Smooth muscle cell (in vitro differentiated cells): ENCODE measurements around the gene LMF1. TPM values are rescaled to one million over a fixed set of nuclear protein-coding genes. Genes with fewer than 3 reads are reported as not detected.
"Not testable (repeated sequence)": the region's sequence is repeated elsewhere in the genome, so short reads cannot be mapped to it uniquely, and the experiment has no call there.

ENCODE experiments used
- DNase-seq: peaks from one replicate; lab custom pipeline; 2025; ENCODE audit not compliant: unreplicated experiment; lab: John Stamatoyannopoulos, UW
- H2AFZ ChIP-seq: fragments of 200-600 bp; sonication (generic); 2 replicates; pipeline ENCODE4 v1.6.0; 2016; ENCODE audit warnings: antibody characterized with exemption, low read depth, mild to moderate bottlenecking
- H3F3A ChIP-seq: fragments of 200-600 bp; sonication (generic); 2 replicates; pipeline ENCODE4 v1.6.0; 2017; ENCODE audit warnings: antibody characterized with exemption, low read depth
- H3K27ac ChIP-seq: fragments of 200-600 bp; sonication (generic); 2 replicates; pipeline ENCODE4 v1.5.1; 2016; ENCODE audit warnings: low read depth, mild to moderate bottlenecking
- H3K27me3 ChIP-seq: fragments of 200-600 bp; sonication (generic); 2 replicates; pipeline ENCODE4 v1.6.1; 2016; ENCODE audit warnings: low read depth, mild to moderate bottlenecking
- H3K36me3 ChIP-seq: fragments of 200-600 bp; sonication (generic); 2 replicates; pipeline ENCODE4 v1.5.1; 2016; ENCODE audit warnings: low read depth
- H3K4me1 ChIP-seq: fragments of 200-600 bp; sonication (generic); 2 replicates; pipeline ENCODE4 v1.5.1; 2016; ENCODE audit warnings: low read depth
- H3K4me2 ChIP-seq: fragments of 200-600 bp; sonication (generic); 2 replicates; pipeline ENCODE4 v1.6.0; 2016; ENCODE audit warnings: mild to moderate bottlenecking
- H3K4me3 ChIP-seq: fragments of 200-600 bp; sonication (generic); 2 replicates; pipeline ENCODE4 v1.5.1; 2016; ENCODE audit warnings: mild to moderate bottlenecking
- H3K79me2 ChIP-seq: fragments of 200-600 bp; sonication (generic); 2 replicates; pipeline ENCODE4 v1.6.0; 2016; ENCODE audit warnings: low read depth, mild to moderate bottlenecking
- H3K9ac ChIP-seq: fragments of 200-600 bp; sonication (generic); 2 replicates; pipeline ENCODE4 v1.6.0; 2016; ENCODE audit warnings: low read depth
- H3K9me3 ChIP-seq: fragments of 200-600 bp; sonication (generic); replicated peaks from 2 replicates; pipeline ENCODE4 v1.5.1; 2016; ENCODE audit warnings: low read depth
- H4K20me1 ChIP-seq: fragments of 200-600 bp; sonication (generic); 2 replicates; pipeline ENCODE4 v1.6.0; 2016; ENCODE audit warnings: low read depth
- WGBS: methylation state at CpG from one replicate; pipeline ENCODE4 v1.1.7; 2016; ENCODE audit warnings: low lambda C conversion rate; 5-methylcytosine and 5-hydroxymethylcytosine counted together
- polyA plus RNA-seq: library from polyadenylated mRNA; unstranded; fragments of >200 nt; fragmentation: Nextera tagmentation; extraction: Ambion mirVana; gene quantifications from 2 replicates; pipeline ENCODE4 v1.2.1, GENCODE V29; 2016
- total RNA-seq: library from RNA; depleted of rRNA; stranded (reverse); fragments of >200 nt; gene quantifications from 2 replicates; pipeline ENCODE4 v1.2.3, GENCODE V29; 2014
- TF ChIP-seq, protein P1 (sequence below): fragments of 200-600 bp; sonication (generic); IDR thresholded peaks from 2 replicates; pipeline ENCODE4 v1.5.1; 2017; ENCODE audit warnings: borderline replicate concordance, mild to moderate bottlenecking, antibody characterized with exemption; ENCODE audit not compliant: insufficient read depth, poor library complexity, severe bottlenecking

Gene LMF1
- total and polyA plus RNA-seq, 2 experiments from 2014 or later: 25.3 to 29.8 TPM

DNA sequence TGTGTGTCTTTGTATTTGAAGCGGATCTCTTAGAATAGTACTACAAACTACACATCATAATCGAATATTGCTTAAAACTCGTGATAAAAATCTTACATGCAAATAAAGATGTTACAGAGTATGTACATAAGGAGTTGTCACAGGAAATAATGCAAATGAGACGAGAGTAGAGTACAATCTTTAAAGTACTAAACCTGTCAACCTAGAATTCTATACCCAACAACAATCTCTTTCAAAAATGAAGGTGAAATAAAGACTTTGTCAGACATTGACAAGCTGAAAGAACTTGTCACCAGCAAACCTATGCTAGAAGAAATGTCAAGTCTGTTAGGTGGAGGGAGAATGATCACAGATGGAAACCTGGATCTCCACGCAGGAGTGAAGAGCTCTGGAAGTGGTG lies 86.6 kb downstream of the LMF1 start:
- no peaks in the 10 kb centered on the region for H3K27me3 ChIP-seq
- H3K36me3 ChIP-seq: peaks cover 10% of the 10 kb centered on the region
- H3K4me2 ChIP-seq: no peak overlapping the region
- H3K79me2 ChIP-seq: no peaks in the 10 kb centered on the region
- no peaks in the 10 kb centered on the region for H3K4me1 ChIP-seq
- no peak overlapping the region for H3K27ac ChIP-seq
- TF ChIP-seq, protein P1, sequence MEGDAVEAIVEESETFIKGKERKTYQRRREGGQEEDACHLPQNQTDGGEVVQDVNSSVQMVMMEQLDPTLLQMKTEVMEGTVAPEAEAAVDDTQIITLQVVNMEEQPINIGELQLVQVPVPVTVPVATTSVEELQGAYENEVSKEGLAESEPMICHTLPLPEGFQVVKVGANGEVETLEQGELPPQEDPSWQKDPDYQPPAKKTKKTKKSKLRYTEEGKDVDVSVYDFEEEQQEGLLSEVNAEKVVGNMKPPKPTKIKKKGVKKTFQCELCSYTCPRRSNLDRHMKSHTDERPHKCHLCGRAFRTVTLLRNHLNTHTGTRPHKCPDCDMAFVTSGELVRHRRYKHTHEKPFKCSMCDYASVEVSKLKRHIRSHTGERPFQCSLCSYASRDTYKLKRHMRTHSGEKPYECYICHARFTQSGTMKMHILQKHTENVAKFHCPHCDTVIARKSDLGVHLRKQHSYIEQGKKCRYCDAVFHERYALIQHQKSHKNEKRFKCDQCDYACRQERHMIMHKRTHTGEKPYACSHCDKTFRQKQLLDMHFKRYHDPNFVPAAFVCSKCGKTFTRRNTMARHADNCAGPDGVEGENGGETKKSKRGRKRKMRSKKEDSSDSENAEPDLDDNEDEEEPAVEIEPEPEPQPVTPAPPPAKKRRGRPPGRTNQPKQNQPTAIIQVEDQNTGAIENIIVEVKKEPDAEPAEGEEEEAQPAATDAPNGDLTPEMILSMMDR: no peak
- peaks cover 4% of the 10 kb centered on the region for H3K9me3 ChIP-seq
- H3K4me3 ChIP-seq: no peak overlapping the region
- H3F3A ChIP-seq: no peaks in the 10 kb centered on the region
- no peak overlapping the region for H2AFZ ChIP-seq
- no peak for DNase-seq
- H3K9ac ChIP-seq: no peak overlapping the region
- H4K20me1 ChIP-seq: no peaks in the 10 kb centered on the region
- WGBS: 95% methylated on average over 5 of the region's 5 CpGs

DNA sequence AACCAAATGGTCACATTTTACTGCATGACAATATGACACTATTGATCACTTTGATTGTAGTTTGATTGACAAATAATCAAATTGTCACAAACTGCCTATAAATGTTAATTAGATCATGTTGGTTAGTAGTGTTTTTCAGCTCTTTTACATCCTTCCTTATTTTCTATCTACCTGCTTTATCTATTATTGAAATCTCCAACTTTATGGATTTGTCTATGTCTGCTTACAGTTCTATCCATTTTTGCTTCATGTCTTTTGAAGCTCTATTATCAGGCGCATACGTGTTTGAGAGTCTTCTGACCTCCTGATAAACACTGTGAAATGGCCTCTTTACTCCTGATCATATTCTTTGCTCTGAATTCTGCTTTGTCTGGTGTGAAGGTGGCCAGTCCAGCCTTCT lies 87.0 kb downstream of the LMF1 start:
- Histone ChIP-seq H3K27ac (no peak overlapping the region), H4K20me1 (no peaks in the 10 kb centered on the region), H3K9ac (no peak overlapping the region), H2AFZ (no peak overlapping the region), H3K4me2 (no peak overlapping the region), H3K27me3 (no peaks in the 10 kb centered on the region), H3F3A (no peaks in the 10 kb centered on the region), H3K36me3 (peaks cover 10% of the 10 kb centered on the region), H3K4me1 (no peaks in the 10 kb centered on the region), H3K9me3 (peaks cover 4% of the 10 kb centered on the region), H3K79me2 (no peaks in the 10 kb centered on the region), H3K4me3 (no peak overlapping the region)
- DNase-seq: no peak
- TF ChIP-seq, protein P1: no peak
- WGBS: 98% methylated on average over 2 of the region's 2 CpGs

DNA sequence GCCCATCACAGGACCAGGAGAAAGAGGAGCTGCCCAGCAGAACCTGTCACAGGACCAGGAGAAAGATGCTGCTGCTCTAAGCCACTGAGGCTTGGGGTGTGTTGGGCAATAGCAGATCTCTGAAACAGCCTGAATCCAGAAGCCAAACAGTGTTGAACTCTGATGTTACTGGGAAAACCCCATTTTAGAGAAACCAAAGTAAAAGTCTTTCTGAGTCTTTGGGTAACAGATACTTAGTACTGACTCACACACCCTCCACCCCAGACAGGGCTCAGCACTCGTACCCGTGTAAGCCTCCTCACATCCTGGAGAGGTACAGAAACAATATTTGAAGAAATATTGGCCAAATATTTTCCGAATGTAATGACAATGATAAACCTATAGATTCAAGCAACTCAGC lies 87.4 kb downstream of the LMF1 start:
- no peaks in the 10 kb centered on the region for H3K27me3 ChIP-seq
- H3K27ac ChIP-seq: no peak overlapping the region
- H3K4me3 ChIP-seq: no peak overlapping the region
- H3K4me2 ChIP-seq: no peak overlapping the region
- H3K4me1 ChIP-seq: no peaks in the 10 kb centered on the region
- 92% methylated on average over 3 of the region's 3 CpGs for WGBS
- no peaks in the 10 kb centered on the region for H4K20me1 ChIP-seq
- TF ChIP-seq, protein P1: no peak
- H3K36me3 ChIP-seq: peaks cover 10% of the 10 kb centered on the region
- no peak overlapping the region for H2AFZ ChIP-seq
- no peak for DNase-seq
- no peaks in the 10 kb centered on the region for H3F3A ChIP-seq
- H3K9me3 ChIP-seq: peaks cover 4% of the 10 kb centered on the region
- no peak overlapping the region for H3K9ac ChIP-seq
- H3K79me2 ChIP-seq: no peaks in the 10 kb centered on the region

DNA sequence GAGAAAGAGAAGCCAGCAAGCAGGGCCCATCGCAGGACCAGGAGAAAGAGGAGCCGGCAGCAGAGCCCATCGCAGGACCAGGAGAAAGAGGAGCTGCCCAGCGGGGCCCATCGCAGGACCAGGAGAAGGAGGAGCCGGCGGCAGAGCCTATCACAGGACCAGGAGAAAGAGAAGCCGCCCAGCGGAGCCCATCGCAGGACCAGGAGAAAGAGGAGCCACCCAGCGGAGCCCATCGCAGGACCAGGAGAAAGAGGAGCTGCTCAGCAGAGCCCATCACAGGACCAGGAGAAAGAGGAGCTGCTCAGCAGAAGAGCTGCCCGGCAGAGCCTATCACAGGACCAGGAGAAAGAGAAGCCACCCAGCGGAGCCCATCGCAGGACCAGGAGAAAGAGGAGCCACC lies 88.1 kb downstream of the LMF1 start:
- 94% methylated on average over 14 of the region's 15 CpGs for WGBS

More for the DNA sequence above, 88.1 kb downstream of the LMF1 start:
- H3K9ac ChIP-seq, H3K9me3 ChIP-seq, H3K27me3 ChIP-seq, H3K79me2 ChIP-seq, H4K20me1 ChIP-seq, H3K27ac ChIP-seq, DNase-seq, H3F3A ChIP-seq, H2AFZ ChIP-seq, H3K4me3 ChIP-seq, H3K4me2 ChIP-seq, H3K4me1 ChIP-seq: not testable (repeated sequence)
- peaks cover 10% of the 10 kb centered on the region for H3K36me3 ChIP-seq
